ENCODE data around the gene TMEM204. TPM values are rescaled to one million over a fixed set of nuclear protein-coding genes. Genes with fewer than 3 reads are reported as not detected.

The TMEM204 gene
- total and polyA plus RNA-seq, 2 donors (not counting 1 experiment from before 2014, with no cell fraction given): 0.27 to 2.7 TPM

GRCh38 chr16:1539720-1540555 lies 6.5 kb downstream of the TMEM204 start:
- Histone ChIP-seq H3K79me2 (ENCODE audit: control insufficient read depth, insufficient read depth, low read length) (no peaks in the 10 kb centered on the region), H2AFZ (ENCODE audit: insufficient read depth, low read depth, low read length, poor library complexity, severe bottlenecking) (no peak overlapping the region), H3K4me1 (ENCODE audit: control insufficient read depth in 2 of 2, insufficient read depth in 2 of 2, low read length in 2 of 2) (peaks cover 25 to 32% of the 10 kb centered on the region in 2 donors), H3K9me3 (ENCODE audit: control extremely low read depth in 1 of 3, control insufficient read depth in 2 of 3, insufficient read depth in 1 of 3, low read length in 2 of 3) (no peaks in the 10 kb centered on the region), H3K36me3 (replicated peaks in 1 of 2; ENCODE audit: control extremely low read depth in 1 of 2, control insufficient read depth in 1 of 2, extremely low read depth in 1 of 2, insufficient read depth in 2 of 2, low read length in 1 of 2) (no peaks in the 10 kb centered on the region), H3K9ac (ENCODE audit: low read length) (no peak overlapping the region), H4K20me1 (ENCODE audit: control insufficient read depth, insufficient read depth, low read length, poor library complexity, severe bottlenecking) (no peaks in the 10 kb centered on the region), H3K27ac (ENCODE audit: low read length in 2 of 2) (no peak overlapping the region), H3K27me3 (replicated peaks in 1 of 4; ENCODE audit: control extremely low read depth in 1 of 4, control insufficient read depth in 3 of 4, insufficient read depth in 4 of 4, low read length in 3 of 4) (no peaks in the 10 kb centered on the region), H3K4me2 (replicated peaks; ENCODE audit: low read depth, low read length, poor library complexity, severe bottlenecking) (no peak overlapping the region), H3K4me3 (ENCODE audit: control extremely low read depth in 1 of 5, extremely low read depth in 1 of 5, insufficient read depth in 1 of 5, low read depth in 2 of 5, low read length in 4 of 5) (no peak overlapping the region)
- Mint-ChIP-seq H3K9me3 (ENCODE audit: insufficient read depth) (no peaks in the 10 kb centered on the region), H3K27me3 (no peaks in the 10 kb centered on the region), H3K4me3 (no peak overlapping the region), H3K27ac (no peak overlapping the region), H3K4me1 (peaks cover 29% of the 10 kb centered on the region)
- WGBS (ENCODE audit: insufficient coverage): 94% methylated on average over 27 of the region's 35 CpGs
- ChIA-PET CTCF (no interaction called here), POLR2A (no interaction called here)
- no peak for TF ChIP-seq CTCF (IDR thresholded peaks at IDR 0.05)
- TF ChIP-seq EZH2 (IDR thresholded peaks at IDR 0.05; ENCODE audit: borderline replicate concordance, insufficient read depth, low read depth, low read length, poor library complexity, severe bottlenecking): no peak
- DNase-seq (no peak), ATAC-seq (ENCODE audit: low read depth) (no peak)
- intact Hi-C loops (cut with micrococcal nuclease): no loop called here

- WGBS (ENCODE audit: insufficient coverage): 84% methylated on average over 8 of the region's 8 CpGs
- H3K4me1 Mint-ChIP-seq: peaks cover 29% of the 10 kb centered on the region
- Histone ChIP-seq H3K4me1 (ENCODE audit: control insufficient read depth in 2 of 2, insufficient read depth in 2 of 2, low read length in 2 of 2) (peaks cover 28 to 38% of the 10 kb centered on the region in 2 donors), H3K4me3 (ENCODE audit: control extremely low read depth in 1 of 5, extremely low read depth in 1 of 5, insufficient read depth in 1 of 5, low read depth in 2 of 5, low read length in 4 of 5) (no peak overlapping the region), H2AFZ (ENCODE audit: insufficient read depth, low read depth, low read length, poor library complexity, severe bottlenecking) (no peak overlapping the region), H3K36me3 (replicated peaks in 1 of 2; ENCODE audit: control extremely low read depth in 1 of 2, control insufficient read depth in 1 of 2, extremely low read depth in 1 of 2, insufficient read depth in 2 of 2, low read length in 1 of 2) (no peaks in the 10 kb centered on the region), H3K4me2 (replicated peaks; ENCODE audit: low read depth, low read length, poor library complexity, severe bottlenecking) (no peak overlapping the region), H4K20me1 (ENCODE audit: control insufficient read depth, insufficient read depth, low read length, poor library complexity, severe bottlenecking) (no peaks in the 10 kb centered on the region), H3K27me3 (replicated peaks in 1 of 4; ENCODE audit: control extremely low read depth in 1 of 4, control insufficient read depth in 3 of 4, insufficient read depth in 4 of 4, low read length in 3 of 4) (no peaks in the 10 kb centered on the region), H3K27ac (ENCODE audit: low read length in 2 of 2) (no peak overlapping the region), H3K79me2 (ENCODE audit: control insufficient read depth, insufficient read depth, low read length) (no peaks in the 10 kb centered on the region), H3K9me3 (ENCODE audit: control extremely low read depth in 1 of 3, control insufficient read depth in 2 of 3, insufficient read depth in 1 of 3, low read length in 2 of 3) (no peaks in the 10 kb centered on the region), H3K9ac (ENCODE audit: low read length) (no peak overlapping the region)
- no peak for ATAC-seq (ENCODE audit: low read depth)
- intact Hi-C loops (cut with micrococcal nuclease): no loop called here
- H3K4me3 Mint-ChIP-seq: no peak overlapping the region
- POLR2A ChIA-PET: no interaction called here
- no peak overlapping the region for H3K27ac Mint-ChIP-seq
- TF ChIP-seq CTCF (IDR thresholded peaks at IDR 0.05) (no peak), EZH2 (IDR thresholded peaks at IDR 0.05; ENCODE audit: borderline replicate concordance, insufficient read depth, low read depth, low read length, poor library complexity, severe bottlenecking) (no peak)
- H3K27me3 Mint-ChIP-seq: no peaks in the 10 kb centered on the region
- no peaks in the 10 kb centered on the region for H3K9me3 Mint-ChIP-seq (ENCODE audit: insufficient read depth)
- CTCF ChIA-PET: no interaction called here
- DNase-seq: no peak
These were observed 7.0 kb downstream of the TMEM204 start for GRCh38 chr16:1540556-1540855.
